Chondrocyte (in vitro differentiated cells): ENCODE data around the gene EMX2. TPM values are rescaled to one million over a fixed set of nuclear protein-coding genes. Genes with fewer than 3 reads are reported as not detected.

Experiments used
- DNase-seq: peaks from one replicate; pipeline ENCODE4 v3.0.0; 2021; ENCODE audit warnings: mixed read lengths, low spot score
- H3K27ac Mint-ChIP-seq: one replicate; pipeline ENCODE4 v1.8.0; 2021; ENCODE audit warnings: mild to moderate bottlenecking, moderate library complexity, mixed read lengths; ENCODE audit not compliant: unreplicated experiment
- H3K27me3 Mint-ChIP-seq: 2 replicates; pipeline ENCODE4 v1.8.0; 2021; ENCODE audit warnings: low read depth, mixed read lengths
- H3K36me3 Mint-ChIP-seq: 2 replicates; pipeline ENCODE4 v1.8.0; 2021; ENCODE audit warnings: low read depth, mixed read lengths
- H3K4me1 Mint-ChIP-seq: 2 replicates; pipeline ENCODE4 v1.8.0; 2021; ENCODE audit warnings: low read depth, mild to moderate bottlenecking, mixed read lengths
- H3K4me3 Mint-ChIP-seq: one replicate; pipeline ENCODE4 v1.8.0; 2021; ENCODE audit warnings: mild to moderate bottlenecking, moderate library complexity, mixed read lengths; ENCODE audit not compliant: unreplicated experiment
- H3K9me3 Mint-ChIP-seq: 2 replicates; pipeline ENCODE4 v1.8.0; 2021; ENCODE audit warnings: low read depth, mixed read lengths
- total RNA-seq: library from RNA; stranded (reverse); gene quantifications from 3 replicates; pipeline ENCODE4 v1.2.1, GENCODE V29; 2021
- TF ChIP-seq, protein P1 (sequence below): fragments of 200-600 bp; sonication (generic); IDR thresholded peaks from 2 replicates; pipeline ENCODE4 v1.5.0; 2021; ENCODE audit warnings: antibody characterized with exemption, mild to moderate bottlenecking, moderate library complexity

EMX2 gene
- total RNA-seq, 1 donor from 2014 or later = not detected

DNA sequence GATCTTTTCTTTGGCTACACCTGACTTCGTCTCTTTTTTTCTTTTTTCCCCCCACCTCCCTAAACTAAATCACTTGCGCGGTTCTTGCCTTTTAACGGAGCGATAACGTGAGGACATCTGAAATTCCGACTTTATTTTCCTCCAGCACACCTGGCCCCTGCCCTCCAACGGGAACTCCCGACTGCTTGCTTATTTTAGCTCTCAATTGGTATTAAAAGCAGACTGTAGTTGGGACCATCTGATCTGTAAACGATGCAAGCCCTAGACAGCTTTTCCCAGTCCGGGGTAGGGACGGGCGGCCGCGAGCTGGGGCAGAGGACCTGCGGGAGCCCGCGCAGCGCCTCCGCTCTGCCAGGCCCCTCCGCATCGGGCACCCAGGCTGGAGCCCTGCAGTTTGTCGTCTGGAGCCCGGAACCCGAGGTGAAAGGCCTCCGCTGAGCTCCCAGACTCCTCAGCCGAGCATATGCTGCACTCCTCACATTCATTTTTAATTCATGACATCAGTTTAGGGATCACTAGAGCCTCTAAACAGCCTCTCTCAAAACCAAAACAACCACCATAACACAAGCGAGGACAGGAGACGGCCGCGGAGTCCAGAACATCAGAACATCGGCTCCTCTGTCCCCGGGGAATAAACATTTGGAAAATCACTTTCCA lies 10.0 kb upstream of the EMX2 start:
- Mint-ChIP-seq H3K27ac (no peak overlapping the region), H3K36me3 (no peaks in the 10 kb centered on the region), H3K9me3 (no peaks in the 10 kb centered on the region), H3K4me3 (no peak overlapping the region), H3K4me1 (peaks cover 7% of the 10 kb centered on the region), H3K27me3 (peaks cover 66% of the 10 kb centered on the region)
- TF ChIP-seq, protein P1, sequence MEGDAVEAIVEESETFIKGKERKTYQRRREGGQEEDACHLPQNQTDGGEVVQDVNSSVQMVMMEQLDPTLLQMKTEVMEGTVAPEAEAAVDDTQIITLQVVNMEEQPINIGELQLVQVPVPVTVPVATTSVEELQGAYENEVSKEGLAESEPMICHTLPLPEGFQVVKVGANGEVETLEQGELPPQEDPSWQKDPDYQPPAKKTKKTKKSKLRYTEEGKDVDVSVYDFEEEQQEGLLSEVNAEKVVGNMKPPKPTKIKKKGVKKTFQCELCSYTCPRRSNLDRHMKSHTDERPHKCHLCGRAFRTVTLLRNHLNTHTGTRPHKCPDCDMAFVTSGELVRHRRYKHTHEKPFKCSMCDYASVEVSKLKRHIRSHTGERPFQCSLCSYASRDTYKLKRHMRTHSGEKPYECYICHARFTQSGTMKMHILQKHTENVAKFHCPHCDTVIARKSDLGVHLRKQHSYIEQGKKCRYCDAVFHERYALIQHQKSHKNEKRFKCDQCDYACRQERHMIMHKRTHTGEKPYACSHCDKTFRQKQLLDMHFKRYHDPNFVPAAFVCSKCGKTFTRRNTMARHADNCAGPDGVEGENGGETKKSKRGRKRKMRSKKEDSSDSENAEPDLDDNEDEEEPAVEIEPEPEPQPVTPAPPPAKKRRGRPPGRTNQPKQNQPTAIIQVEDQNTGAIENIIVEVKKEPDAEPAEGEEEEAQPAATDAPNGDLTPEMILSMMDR = no peak
- no peak for DNase-seq

DNA sequence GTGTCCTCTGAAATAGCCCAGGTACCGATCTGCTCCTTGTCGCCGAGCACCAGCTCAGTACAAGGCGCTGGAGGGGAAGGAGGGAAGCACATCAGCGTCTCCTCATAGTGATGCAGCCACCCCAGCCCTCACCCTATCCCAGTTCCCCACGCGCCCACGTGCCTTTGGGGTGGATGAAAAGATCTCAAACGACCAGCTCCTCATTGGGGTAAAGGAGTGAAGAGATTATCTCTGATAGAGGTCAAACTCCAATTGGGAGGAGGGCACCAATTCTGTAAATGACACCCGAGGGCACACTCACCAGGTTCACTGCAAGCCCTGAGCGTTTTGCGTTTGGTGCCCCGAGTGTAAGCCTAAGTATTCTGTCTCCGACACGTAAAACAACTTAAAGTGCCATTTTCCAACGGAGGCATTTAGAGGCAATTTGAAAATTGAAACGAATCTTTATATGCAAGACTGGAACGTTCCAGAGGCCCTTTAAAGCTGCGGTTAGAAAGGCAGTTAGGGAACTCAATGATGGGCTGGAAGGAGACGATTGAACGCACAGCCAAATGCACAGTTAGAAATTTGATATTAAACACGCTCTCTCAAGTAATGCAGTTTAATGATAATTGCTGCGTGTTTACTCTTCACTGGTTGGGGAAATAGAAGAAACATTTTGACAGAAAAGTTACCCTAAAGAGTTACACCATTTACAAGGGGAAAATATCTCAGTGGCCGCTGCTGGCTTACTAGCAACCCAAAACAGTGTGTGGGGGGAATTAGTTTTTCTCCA lies 8.9 kb upstream of the EMX2 start:
- Mint-ChIP-seq H3K4me1 (peaks cover 11% of the 10 kb centered on the region), H3K4me3 (no peak overlapping the region), H3K27me3 (peaks cover 61% of the 10 kb centered on the region), H3K27ac (no peak overlapping the region), H3K36me3 (no peaks in the 10 kb centered on the region), H3K9me3 (no peaks in the 10 kb centered on the region)
- TF ChIP-seq, protein P1 = no peak
- no peak for DNase-seq

DNA sequence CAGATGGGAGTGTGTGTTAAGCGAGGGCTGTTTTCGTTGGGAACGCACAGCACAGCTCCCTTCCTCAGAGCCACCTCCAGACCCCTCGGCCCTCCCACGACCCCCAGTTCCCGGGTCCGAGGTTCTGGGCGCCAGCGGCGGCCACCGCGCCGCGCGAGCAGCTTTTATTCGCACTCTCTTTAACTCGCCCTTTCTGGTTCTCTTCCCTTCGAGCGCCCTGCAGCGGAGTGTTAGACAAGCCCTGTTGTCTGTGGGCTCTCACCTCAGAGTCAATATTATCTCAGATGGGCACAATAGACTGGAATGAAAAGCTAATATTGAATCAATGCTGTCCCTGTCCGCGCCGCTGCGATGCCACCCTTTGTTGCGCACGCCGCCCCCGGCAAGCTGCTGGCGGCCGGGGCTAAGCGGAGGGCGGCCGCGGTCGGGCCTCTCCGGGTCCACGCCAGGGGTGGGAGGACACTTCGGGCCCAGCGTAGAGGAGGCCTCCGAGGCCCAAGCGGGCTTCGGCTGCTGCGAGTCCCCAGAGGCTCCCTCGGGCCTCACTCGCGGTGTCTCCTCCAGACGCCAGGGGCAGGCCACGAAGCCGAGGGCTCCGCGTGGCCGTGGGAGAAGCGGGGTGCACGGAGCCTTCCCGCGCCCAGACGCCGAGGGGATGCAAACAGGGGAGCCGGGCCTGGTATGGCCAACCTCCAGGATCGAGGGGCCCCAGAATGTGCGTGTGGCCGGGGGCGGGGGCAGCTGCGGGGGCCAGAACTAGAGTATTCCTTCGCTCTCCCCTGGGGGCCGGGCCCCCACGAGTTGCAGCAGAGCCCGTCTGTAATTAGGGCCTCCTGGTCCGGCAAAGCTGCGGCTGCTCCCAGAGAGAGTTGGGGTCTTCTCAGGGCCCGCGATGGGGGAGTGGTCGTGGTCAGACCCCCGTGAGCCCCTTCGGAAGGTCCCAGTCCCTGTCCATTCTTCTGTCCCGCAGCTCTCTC lies 7.9 kb upstream of the EMX2 start:
- peak overlapping the region; percentile 69 for H3K4me3 Mint-ChIP-seq
- no peak for DNase-seq
- peaks cover 59% of the 10 kb centered on the region for H3K27me3 Mint-ChIP-seq
- no peaks in the 10 kb centered on the region for H3K36me3 Mint-ChIP-seq
- TF ChIP-seq, protein P1 = no peak
- no peaks in the 10 kb centered on the region for H3K9me3 Mint-ChIP-seq
- H3K4me1 Mint-ChIP-seq = peaks cover 11% of the 10 kb centered on the region
- no peak overlapping the region for H3K27ac Mint-ChIP-seq

DNA sequence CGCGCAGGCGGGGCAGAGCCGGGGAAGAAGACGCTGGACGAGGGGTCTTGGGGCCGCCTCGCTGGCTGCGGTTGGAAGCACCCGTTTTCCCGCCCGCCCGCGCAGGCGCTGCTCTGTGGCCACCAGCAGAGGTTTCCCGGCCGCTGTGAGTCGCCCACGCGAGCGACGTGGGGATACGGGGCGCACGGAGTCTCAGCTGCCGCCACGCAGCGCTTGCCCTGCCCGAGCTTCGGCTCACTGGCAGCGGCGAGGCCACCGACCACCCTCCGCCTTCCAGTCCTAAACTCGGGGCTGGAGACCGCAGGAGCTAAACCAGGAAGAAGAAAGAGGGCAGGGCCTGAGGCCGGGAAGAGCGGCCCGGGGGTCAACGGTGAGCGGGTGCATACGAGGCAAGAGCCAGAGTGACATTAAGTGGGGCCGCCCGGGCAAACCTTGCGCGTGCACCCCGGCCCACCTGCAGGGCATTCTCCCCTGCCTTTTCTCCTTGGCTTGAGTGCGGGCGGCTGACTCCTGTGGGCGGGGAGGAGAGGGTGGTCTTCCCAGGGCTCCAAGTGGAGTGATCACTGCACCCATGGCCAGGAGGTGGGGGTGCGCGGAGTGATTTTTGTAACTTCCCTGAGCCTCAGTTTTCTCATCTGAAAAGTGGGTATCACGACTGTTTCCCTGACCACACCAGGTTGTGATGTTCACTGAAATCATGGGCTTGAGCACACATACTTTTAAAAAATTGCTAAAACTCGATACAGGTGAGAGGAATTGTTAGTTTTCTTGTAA lies 7.1 kb upstream of the EMX2 start:
- no peak for DNase-seq
- no peaks in the 10 kb centered on the region for H3K36me3 Mint-ChIP-seq
- peak overlapping the region; percentile 69 for H3K4me3 Mint-ChIP-seq
- no peaks in the 10 kb centered on the region for H3K9me3 Mint-ChIP-seq
- peaks cover 64% of the 10 kb centered on the region for H3K27me3 Mint-ChIP-seq
- H3K4me1 Mint-ChIP-seq = peaks cover 11% of the 10 kb centered on the region
- H3K27ac Mint-ChIP-seq = no peak overlapping the region
- TF ChIP-seq, protein P1 = no peak
